Skeletal muscle cell (primary cell): Measurements from ENCODE around the gene MYCBPAP.

Source experiments
- DNase-seq: peaks from one replicate; pipeline ENCODE4 v3.0.0-alpha.2; 2010; ENCODE audit warnings: low read depth
- H3K4me3 ChIP-seq: 2 replicates; pipeline ENCODE4 v1.5.1; 2011; ENCODE audit warnings: low read depth, mild to moderate bottlenecking, control low read depth, low read length, moderate library complexity

MYCBPAP gene

GRCh38 chr17:50484386-50485155 is 23.7 kb upstream of the MYCBPAP start:
- H3K4me3 ChIP-seq, result no peak overlapping the region
- no peak for DNase-seq

DNA sequence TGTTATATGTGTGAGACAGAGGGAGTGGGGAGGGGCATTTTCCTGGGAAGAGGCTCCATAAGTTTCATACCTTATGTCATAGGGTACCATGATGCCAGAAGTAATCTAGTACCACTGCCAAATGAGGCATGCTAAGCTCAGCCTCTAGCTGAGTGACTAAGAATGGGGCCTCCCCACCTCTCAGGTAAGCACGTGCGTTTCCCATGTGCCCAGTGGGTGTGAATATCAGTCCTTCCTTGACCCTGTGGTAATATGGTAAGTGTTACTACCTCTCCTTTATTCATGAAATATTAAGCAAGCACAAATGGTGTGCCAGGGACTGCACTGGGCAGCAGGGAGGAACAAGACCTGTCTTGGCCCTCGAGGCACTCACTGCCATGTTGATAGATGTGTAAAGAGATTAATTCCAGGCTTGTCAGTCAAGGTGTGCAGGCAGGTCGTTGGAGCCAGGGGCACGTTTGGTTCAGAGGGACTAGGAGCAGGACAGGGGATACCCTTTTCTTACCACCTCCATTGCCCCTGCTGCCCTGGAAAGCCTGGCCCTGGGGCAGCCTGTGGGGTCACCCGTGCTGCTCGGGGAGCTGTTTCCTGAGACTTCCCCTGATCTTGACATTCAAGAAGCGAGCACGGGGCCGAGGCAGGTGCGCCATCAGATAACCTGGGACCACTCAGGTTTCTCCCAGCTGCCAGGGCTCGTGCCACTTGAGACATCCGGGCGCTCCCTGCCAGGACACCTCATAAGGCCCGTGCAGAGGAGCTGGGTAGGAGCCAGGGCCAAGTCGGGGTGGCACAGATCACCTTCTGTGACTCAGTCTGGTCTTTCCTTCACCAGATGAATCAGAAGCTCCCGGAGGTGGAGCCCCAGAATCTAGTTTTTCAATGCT is 20.8 kb upstream of the MYCBPAP start:
- DNase-seq, result no peak
- no peak overlapping the region for H3K4me3 ChIP-seq

DNA sequence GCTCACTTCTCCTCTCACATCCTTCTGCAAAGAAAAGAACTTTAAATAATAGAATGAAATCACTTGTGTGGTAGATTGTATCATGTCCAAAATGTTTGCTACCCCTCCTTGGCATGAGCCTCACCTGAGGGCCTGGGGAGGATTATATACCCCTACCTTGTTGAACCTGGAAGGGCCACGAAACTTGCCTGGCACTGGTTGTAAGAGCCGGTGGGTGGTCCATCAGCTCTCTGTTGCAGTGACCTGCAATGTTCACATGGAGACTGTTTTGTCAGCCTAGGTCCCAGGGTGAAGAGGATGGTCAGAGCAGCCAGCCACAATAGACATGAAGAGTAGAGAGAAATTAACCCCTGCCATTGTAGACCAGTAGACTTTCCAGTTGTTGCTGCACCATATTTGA is 19.4 kb upstream of the MYCBPAP start:
- H3K4me3 ChIP-seq, result no peak overlapping the region
- no peak for DNase-seq

DNA sequence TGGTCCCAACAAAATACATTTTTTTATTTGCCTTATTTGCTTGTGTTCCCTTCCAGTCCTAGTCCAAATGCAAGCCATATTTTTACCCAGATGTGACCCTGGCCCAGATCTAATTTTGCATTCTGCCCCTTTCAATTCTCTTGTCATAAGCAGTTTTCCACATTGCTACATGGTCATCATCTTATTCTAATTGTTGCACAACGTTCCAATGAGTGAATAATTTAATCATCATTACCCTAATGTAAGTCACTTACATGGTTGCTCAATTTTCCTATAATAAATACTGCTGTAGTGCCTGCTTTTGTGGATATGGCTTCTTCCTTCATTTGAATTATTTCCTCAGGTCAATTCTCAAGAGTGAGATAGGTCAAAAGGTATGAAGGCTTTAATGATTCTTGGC is 16.7 kb upstream of the MYCBPAP start:
- H3K4me3 ChIP-seq, result no peak overlapping the region

DNA sequence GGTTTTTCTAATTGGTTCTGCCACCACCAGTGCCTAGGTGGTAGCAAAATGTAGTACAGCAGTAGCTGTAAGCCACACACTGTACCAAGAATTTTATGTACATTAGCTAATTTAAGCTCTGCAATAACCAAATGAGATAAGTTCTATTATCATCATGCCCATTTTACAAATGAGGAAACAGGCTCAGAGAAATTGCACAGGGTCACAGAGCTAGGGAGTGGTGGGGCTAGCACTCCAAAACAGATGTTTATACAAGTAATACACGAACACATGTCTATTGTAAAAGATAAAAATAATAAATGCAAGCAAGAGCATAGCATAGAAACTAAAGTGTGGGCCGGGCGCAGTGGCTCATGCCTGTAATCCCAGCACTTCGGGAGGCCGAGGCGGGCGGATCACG is 16.0 kb upstream of the MYCBPAP start:
- no peak for DNase-seq
- H3K4me3 ChIP-seq, result no peak overlapping the region

More for the DNA sequence above, 16.7 kb upstream of the MYCBPAP start:
- no peak for DNase-seq

DNA sequence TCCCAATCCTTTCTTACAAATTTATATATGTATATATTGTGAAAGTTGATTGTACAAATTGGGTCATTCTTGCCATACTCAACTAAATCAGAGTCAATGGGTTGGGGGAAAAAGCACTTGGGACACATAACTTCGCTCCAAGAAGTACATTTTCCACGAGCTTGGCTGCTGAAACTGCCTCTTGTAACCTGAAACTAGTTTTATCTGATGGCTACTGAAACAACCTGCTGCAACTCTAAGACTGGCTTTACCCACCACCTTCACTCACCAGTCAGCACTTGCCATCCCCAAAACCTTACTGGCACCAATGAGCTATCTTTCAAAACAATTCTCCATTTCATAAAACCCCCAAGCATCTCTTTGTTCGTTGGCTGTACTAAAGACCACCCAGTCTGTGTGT is 14.5 kb upstream of the MYCBPAP start:
- DNase-seq, result no peak
- H3K4me3 ChIP-seq, result no peak overlapping the region

DNA sequence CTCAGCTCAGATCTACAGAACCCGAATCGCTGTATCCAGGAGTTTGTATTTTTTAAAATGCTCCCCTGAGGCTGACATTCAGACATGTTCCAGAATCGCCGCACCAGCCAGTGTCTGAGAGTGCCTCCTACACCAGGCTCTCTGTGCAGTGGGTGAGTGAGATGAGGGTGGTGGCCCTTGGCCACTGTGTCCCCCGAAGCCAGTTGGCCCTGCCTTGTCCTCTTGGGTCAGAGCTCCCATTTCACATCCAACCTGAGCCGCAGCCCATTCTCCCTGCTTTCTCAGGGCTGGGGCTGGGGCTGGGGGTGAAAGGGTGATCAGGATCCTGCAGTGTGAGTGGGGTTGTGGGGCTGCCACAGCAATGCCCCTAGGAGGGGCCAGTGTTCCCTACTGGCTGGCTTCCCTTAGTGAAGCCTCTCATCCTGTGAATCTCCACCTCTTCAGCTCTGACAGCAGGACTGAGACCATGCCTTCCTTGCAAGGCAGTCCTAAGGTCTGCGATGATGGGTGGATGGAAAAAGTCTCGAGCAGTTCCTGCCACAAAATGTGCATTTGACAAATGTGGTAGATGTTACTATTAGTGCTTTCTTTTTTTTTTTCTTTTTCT is 12.9 kb upstream of the MYCBPAP start:
- DNase-seq, result no peak
- H3K4me3 ChIP-seq, result no peak overlapping the region

DNA sequence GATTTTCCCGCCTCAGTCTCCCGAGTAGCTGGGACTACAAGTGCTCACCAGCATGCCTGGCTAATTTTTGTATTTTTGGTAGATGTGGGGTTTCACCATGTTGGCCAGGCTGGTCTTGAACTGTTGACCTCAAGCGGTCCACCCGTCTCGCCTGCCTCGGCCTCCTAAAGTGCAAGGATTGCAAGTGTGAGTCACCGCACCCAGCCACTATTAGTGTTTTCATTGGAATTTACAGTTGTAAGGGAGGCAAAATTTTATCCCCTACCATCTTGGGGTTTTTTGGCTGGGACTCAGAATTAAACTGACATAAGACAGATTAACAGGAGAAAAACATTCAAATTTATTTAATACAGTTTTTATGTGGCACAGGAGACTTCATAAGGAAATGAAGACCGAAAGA is 12.3 kb upstream of the MYCBPAP start:
- no peak for DNase-seq
- H3K4me3 ChIP-seq, result no peak overlapping the region

- no peak overlapping the region for H3K4me3 ChIP-seq
- DNase-seq, result no peak
These were observed 10.0 kb upstream of the MYCBPAP start for GRCh38 chr17:50498021-50498874.

- no peak overlapping the region for H3K4me3 ChIP-seq
These were observed 9.0 kb upstream of the MYCBPAP start for GRCh38 chr17:50499270-50499669.

DNA sequence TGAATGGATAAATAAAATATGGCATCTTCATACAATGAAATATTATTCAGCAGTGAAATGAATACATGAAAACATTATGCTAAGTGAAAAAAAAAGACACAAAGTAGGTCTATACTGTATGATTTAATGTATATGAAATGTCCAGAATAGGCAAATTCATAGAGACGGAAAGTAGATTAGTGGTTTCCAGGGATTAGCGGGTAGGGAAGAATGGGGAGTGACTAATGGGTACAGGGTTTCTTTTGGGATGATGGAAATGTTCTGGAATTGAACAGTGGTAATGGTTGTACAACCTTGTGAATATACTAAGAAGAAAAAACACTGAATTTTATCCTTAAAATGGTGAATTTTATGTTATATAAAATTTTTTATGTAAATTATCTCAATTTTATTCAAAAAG is 8.5 kb upstream of the MYCBPAP start:
- no peak for DNase-seq
- H3K4me3 ChIP-seq, result no peak overlapping the region

More at GRCh38 chr17:50499270-50499669, 9.0 kb upstream of the MYCBPAP start:
- DNase-seq, result no peak

GRCh38 chr17:50501054-50501453 is 7.2 kb upstream of the MYCBPAP start:
- no peak overlapping the region for H3K4me3 ChIP-seq
- no peak for DNase-seq

DNA sequence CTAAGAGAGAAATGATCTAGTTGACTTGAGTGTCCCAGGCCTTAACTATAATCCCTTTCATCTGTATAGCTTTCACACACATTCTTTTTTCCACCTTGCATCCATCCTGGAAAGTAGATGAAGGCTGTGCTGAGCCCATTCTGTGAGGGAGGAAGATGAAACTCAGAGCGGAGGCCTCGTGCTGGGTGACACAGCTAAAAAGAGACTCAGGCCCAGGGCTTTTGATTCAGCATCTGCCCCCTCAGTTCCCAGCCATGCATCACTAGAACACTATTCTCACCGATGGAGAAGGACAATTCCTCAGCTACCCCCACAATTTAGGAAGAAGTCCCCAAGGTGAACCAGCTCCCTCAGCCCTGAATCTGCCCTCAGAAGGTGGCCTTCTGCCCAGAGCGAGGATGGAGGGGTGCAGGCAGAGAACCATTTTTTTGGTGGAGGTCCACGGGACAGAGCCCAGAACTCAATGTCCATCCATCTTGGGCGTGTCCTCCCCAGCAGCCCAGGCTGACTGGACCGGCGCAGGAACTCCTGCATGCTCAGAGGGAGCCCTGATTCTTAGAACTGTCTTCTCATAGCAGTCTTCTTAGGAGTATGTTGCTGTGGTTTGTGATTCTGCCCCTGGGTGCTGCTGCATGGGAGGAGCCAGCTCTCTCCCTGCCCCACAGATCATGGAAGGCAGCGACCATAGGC is 5.8 kb upstream of the MYCBPAP start:
- H3K4me3 ChIP-seq, result no peak overlapping the region
- no peak for DNase-seq

GRCh38 chr17:50505591-50506130 is 2.6 kb upstream of the MYCBPAP start:
- no peak overlapping the region for H3K4me3 ChIP-seq
- no peak for DNase-seq

DNA sequence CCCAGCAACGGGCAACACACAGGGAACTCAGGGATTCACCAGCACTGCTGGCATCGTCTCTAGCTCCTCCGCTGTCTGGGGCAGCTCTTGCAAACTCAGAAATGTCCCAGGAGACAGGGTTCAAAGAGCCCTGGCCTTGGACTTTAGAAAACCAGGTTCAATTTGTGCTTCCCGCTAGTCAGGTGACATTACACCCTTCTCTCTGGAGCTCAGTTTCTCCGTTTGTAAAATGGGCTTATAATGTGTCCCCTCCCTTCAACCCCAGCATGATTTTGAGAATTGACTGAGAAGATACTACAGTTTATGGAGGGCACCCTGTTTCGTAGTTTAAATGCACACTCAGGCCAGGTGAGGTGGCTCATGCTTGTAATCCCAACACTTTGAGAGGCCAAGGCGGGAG is 1.9 kb upstream of the MYCBPAP start:
- no peak overlapping the region for H3K4me3 ChIP-seq
- no peak for DNase-seq

DNA sequence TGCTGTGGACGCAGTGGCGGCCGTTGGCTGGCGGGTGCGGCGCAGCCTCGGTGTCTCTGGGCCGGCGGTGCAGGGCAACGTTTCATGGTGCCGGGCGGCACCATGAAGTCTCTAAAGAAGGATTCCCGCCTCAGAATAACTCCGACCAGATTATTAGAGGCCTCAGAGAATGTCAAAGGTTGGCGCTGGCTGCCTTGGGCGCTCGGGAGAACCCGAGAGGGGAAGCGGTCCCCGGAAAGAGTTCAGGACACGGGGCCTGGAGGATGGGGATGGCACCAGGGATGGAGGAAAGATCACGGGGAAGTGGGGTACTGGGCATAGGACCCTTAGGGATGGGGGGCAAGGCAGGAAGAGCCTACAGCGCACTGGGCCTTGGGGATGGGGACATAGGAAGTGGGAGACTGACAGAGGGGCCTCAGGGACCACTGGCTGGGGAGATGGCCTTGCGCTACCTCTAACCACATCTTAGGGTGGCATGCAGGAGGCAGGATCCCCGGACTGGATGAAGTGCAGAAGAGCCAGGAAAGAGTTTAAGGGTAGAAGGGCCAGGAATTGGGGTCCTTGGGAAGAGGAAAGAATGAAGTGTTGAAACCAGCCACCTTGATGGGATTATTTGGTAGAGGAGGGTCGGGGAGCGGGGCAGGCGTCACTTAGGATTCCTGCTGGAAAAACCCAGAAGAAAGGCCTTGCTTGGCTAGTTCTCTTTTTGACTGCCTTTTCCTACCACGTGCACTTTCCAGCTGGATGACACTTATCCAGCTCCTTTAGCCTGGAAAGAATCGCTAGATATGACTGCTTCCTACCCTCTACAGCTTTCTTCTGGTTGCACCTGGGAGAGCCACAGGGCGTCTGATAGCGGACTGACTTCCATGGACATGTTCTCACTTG is 578 bp downstream of the MYCBPAP start:
- H3K4me3 ChIP-seq, result peak overlapping the region; percentile 48
- DNase-seq, result no peak

DNA sequence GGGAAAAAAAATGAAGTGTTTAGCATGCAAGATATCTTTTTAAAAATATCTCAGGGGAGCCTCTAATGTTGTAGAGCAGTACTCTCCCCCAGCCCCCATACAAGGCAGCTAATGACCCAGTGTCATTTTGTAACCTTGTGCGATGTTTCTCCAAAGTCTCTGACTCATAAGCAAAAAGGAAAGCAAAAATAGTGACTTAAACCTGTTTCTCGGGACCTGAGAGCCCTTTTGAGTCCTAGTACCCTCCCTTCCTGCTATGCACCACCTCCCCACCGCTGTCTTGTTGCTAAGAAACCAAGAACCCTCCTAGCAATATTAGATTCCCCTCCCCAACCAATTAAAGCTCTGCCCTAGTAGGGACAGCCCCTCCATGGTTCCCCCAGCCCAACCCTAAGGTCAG is 2.8 kb downstream of the MYCBPAP start:
- H3K4me3 ChIP-seq, result no peak overlapping the region
- no peak for DNase-seq

- no peak for DNase-seq
- no peak overlapping the region for H3K4me3 ChIP-seq
These were observed 5.3 kb downstream of the MYCBPAP start for GRCh38 chr17:50513495-50513894.
